ENCODE results near the gene SPDYE4.

Gene SPDYE4

DNA sequence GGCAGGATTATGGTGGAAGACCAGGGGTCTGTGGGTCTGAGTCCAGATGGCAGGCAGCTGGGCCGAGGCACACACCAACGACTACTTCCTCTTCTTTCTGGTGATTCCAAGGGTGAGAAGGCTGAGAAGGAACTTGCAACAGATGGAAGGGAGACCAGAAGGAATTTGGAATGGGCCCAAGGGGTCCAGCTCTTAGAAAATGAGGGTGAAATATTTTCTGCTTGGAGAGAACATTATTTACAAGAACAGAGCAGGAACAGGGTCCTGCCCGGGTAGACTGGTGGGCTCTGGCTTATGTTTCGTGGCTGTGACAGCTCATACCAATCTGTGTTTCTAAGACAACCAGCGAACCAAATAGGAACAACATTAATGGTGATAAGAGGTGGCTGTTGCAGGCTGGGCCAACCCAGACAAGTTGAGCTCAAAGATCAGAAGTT, 50.3 kb downstream of the SPDYE4 start:
- DNase-seq = no peak

DNA sequence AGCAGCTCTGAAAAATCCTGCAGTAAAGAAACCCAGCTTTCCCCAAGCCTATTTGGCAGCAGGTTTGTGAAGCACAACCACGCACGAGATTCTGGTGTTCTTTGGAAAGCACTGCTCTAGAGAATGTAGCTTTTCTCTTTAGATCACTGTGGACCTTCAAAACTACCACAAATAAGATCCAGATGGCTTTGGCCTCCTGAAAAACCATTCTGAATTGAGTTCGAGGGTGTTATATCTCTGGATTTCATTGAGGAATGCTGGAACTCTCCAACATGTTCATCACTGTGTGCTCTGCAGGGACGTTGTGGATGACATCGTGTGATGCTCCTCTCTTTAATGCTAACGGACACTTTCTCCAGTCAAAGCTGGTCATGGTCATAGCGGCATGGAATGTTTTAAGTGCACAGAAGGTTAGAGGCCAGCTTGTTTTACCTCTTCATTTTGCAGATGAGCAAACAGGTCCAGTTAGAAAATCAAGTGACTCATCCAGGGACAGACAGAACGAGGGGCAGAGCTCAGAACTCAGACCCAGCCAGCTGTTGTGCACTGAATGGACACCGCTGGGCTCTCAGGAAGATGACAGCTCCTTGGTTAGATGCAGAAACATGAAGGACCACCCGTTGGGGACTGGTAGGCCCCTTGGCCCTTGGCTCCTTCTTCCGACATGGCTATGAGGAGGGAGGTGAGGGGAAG, 50.9 kb downstream of the SPDYE4 start:
- no peak for DNase-seq

DNA sequence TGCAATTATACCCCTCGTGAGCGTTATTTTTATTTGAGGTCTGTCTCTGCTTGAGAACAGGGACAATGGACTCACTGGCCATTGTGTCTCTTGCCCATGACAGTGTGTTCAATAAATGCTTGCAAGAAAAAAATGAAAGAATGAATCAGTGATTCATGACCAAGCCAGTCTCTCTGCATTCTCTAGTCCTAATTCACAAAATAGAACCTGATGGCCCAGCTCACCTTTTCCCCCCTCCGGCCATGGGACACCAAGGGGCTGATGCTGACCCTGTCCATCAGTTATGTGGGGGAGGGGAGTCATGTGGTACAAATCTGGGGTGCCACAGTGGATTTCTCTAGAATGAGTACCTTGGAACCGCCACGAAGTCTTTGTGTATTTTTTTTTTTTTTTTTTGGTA, 51.9 kb downstream of the SPDYE4 start:
- no peak for DNase-seq

DNA sequence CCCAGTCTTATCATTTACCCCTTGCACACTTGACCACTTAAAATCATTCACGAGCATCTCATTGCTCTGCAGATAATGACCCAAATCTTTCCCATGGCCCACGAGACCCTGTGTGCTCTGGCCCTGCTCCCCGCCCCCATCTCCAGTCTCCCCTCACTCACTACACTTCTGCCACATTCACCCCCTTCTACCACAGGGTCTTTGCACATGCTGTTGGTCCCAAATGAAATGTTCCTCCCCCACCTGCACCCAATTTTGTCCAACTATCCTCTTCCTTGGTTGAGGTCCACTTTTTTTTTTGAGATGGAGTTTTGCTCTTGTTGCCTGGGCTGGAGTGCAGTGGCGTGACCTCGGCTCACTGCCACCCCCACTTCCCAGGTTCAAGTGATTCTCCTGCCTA, 52.9 kb downstream of the SPDYE4 start:
- DNase-seq = no peak

DNA sequence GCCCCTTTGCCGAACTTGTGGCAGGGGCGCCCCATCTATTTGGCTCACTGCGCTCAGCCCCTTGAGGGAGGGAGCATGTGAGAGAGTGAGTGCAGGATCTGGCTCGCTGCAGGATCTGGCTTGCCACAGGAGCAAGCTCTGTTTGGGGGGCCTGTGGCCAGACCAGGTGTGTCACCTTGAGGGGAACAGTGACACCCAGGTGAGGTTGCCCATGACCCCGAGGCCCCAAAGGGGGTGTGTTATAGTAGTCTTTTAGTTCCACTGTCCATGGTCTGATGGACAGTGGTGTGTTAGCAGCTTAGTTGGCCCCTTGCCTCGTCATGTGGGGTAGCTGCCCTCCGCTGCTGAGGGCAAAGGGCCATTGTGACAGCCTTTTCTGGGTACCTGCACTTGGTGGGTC, 55.3 kb downstream of the SPDYE4 start:
- no peak for DNase-seq

DNA sequence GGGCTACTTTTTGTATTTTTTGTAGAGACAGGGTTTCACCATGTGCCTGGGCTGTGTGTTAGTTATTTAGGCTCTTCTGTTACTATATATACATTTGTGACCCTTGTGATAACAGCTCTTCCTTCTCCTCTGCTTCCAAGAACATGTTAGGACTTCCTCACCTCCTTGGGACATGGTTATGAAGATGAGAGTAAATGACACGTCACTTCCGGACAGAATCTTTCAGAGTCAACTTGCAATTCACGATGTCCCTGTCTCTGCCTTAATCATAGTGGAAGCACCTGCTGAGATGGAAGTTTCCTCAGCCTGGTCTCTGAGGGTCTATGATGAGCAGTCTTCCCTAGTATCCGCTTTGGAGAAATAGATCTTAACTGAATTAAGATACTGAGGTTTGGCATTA, 56.6 kb downstream of the SPDYE4 start:
- no peak for DNase-seq

DNA sequence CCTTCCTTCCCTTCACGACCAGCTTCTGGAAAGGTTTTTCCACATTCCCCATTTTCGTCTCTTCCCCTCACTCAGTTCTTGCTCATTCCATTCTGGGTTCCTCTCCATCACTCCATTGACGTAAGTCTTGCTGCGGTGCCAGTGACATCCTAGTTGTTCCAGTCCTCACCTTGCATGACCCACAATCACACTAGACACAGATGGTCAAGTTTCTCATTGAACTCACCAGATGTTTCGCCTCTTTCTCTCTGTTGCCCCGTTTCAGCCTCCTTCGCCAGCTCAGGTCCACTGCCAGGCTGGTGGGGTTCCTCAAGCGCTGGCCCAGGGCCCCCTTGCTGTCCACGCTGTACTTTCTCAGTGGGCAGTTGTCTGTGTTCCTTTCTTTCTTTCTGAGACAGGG, 57.1 kb downstream of the SPDYE4 start:
- DNase-seq = no peak
